MCF 10A (cell line): ENCODE data around the gene IFI27L1. TPM values are rescaled to one million over a fixed set of nuclear protein-coding genes. Genes with fewer than 3 reads are reported as not detected.

Experiments used
- BruUV-seq: library from RNA; stranded (reverse); fragments of 400-500 nt; replicated peaks from 2 replicates; lab custom pipeline; 2021; lab: Mats Ljungman, UMichigan
- CTCF ChIA-PET: fragments of 300-600 bp; sonication (Branson Sonifier 250); formaldehyde crosslinking; extraction: SDS; loops from one replicate; lab custom pipeline; 2021; ENCODE audit warnings: antibody characterized with exemption, inconsistent platforms; lab: Yijun Ruan, JAX
- POLR2A ChIA-PET: fragments of 300-600, 350-650 bp; sonication (Branson Sonifier 250); formaldehyde crosslinking; extraction: SDS; loops from one replicate; lab custom pipeline; 2020; ENCODE audit warnings: antibody characterized with exemption, inconsistent platforms; lab: Yijun Ruan, JAX
- DNase-seq: peaks from one replicate; pipeline ENCODE4 v3.0.0-alpha.2; 2018; ENCODE audit not compliant: unreplicated experiment
- H3K27ac Mint-ChIP-seq: one replicate; pipeline ENCODE4 v1.8.0; 2022; ENCODE audit warnings: mild to moderate bottlenecking, low read depth, mixed read lengths; ENCODE audit not compliant: unreplicated experiment
- H3K27me3 Mint-ChIP-seq: one replicate; pipeline ENCODE4 v1.8.0; 2022; ENCODE audit warnings: mixed read lengths; ENCODE audit not compliant: insufficient read depth, unreplicated experiment
- H3K36me3 Mint-ChIP-seq: one replicate; pipeline ENCODE4 v1.8.0; 2022; ENCODE audit warnings: mild to moderate bottlenecking, moderate library complexity, mixed read lengths; ENCODE audit not compliant: insufficient read depth, unreplicated experiment
- H3K4me1 Mint-ChIP-seq: one replicate; pipeline ENCODE4 v1.8.0; 2022; ENCODE audit warnings: mixed read lengths; ENCODE audit not compliant: insufficient read depth, unreplicated experiment
- H3K4me3 Mint-ChIP-seq: one replicate; pipeline ENCODE4 v1.8.0; 2022; ENCODE audit warnings: mild to moderate bottlenecking, moderate library complexity, mixed read lengths; ENCODE audit not compliant: unreplicated experiment
- H3K9me3 Mint-ChIP-seq: one replicate; pipeline ENCODE4 v1.8.0; 2022; ENCODE audit warnings: mixed read lengths; ENCODE audit not compliant: unreplicated experiment
- CTCF ChIP-seq: fragments of 200-600 bp; IDR thresholded peaks from one replicate; pipeline ENCODE4 v1.8.0; 2022; ENCODE audit warnings: antibody characterized with exemption, mild to moderate bottlenecking; ENCODE audit not compliant: unreplicated experiment
- intact Hi-C: fragments of 100-400 bp; cut with micrococcal nuclease; formaldehyde crosslinking; loops from 2 replicates; pipeline ENCODE4 v1.14.1; 2022
- total RNA-seq: library from RNA; stranded (reverse); gene quantifications from 2 replicates; pipeline ENCODE4 v1.2.3, GENCODE V29; 2022

The IFI27L1 gene
- total RNA-seq, 1 experiment from 2014 or later: 18.4 TPM

GRCh38 chr14:94132285-94132887 is 51.3 kb downstream of the IFI27L1 start:
- no peaks in the 10 kb centered on the region for H3K27me3 Mint-ChIP-seq
- peak; percentile 81 for DNase-seq
- TF ChIP-seq CTCF: peak; percentile 77
- H3K36me3 Mint-ChIP-seq: no peaks in the 10 kb centered on the region
- H3K9me3 Mint-ChIP-seq: peaks cover 9% of the 10 kb centered on the region
- H3K27ac Mint-ChIP-seq: no peak overlapping the region
- H3K4me3 Mint-ChIP-seq: no peak overlapping the region
- no TSS peak for BruUV-seq
- peaks cover 9% of the 10 kb centered on the region for H3K4me1 Mint-ChIP-seq
- intact Hi-C loops: loop anchor here (1.0 to 10.0 kb wide), 2 partner anchors 354 to 552 kb away; no protein-coding TSS in a partner anchor
- ChIA-PET POLR2A (interaction anchor here (0.7 to 1.0 kb wide), 4 partner anchors 36 to 107 kb away, joined by 3 to 10 read pairs (median 3); partner anchors contain the start of genes DDX24 and IFI27L1), CTCF (interaction anchor here (0.6 to 3.6 kb wide), 38 partner anchors 10 to 961 kb away, joined by 3 to 38 read pairs (median 4); partner anchors contain the start of genes IFI27 and PPP4R4)

- CTCF ChIA-PET: interaction anchor here (0.6 kb wide), 1 partner anchor 58 kb away, joined by 3 read pairs; no protein-coding TSS in a partner anchor
- no peaks in the 10 kb centered on the region for H3K36me3 Mint-ChIP-seq
- BruUV-seq: no TSS peak
Observed at GRCh38 chr14:94135476-94135875, 54.4 kb downstream of the IFI27L1 start.

GRCh38 chr14:94136575-94137331 is 55.6 kb downstream of the IFI27L1 start:
- Mint-ChIP-seq H3K36me3 (no peaks in the 10 kb centered on the region), H3K4me1 (no peaks in the 10 kb centered on the region), H3K9me3 (peaks cover 9% of the 10 kb centered on the region), H3K27ac (no peak overlapping the region), H3K27me3 (no peaks in the 10 kb centered on the region), H3K4me3 (no peak overlapping the region)
- CTCF ChIA-PET: interaction anchor here (0.5 to 7.6 kb wide), 67 partner anchors 9 to 700 kb away, joined by 3 to 99 read pairs (median 4); partner anchors contain the start of genes DDX24, IFI27L1, SERPINA1 and SERPINA10
- peak; percentile 82 for DNase-seq
- BruUV-seq: no TSS peak
- TF ChIP-seq CTCF: peak; percentile 94
- POLR2A ChIA-PET: interaction anchor here (0.5 to 1.6 kb wide), 7 partner anchors 25 to 875 kb away, joined by 3 to 9 read pairs (median 4); partner anchors contain the start of genes DDX24 and IFI27L1
- intact Hi-C loops: loop anchor here (1.0 to 10.0 kb wide), 6 partner anchors 45 to 548 kb away; no protein-coding TSS in a partner anchor

More at GRCh38 chr14:94135476-94135875, 54.4 kb downstream of the IFI27L1 start:
- Mint-ChIP-seq H3K4me3 (no peak overlapping the region), H3K4me1 (no peaks in the 10 kb centered on the region), H3K27ac (no peak overlapping the region), H3K9me3 (peaks cover 9% of the 10 kb centered on the region), H3K27me3 (no peaks in the 10 kb centered on the region)
- no peak for DNase-seq
- intact Hi-C loops: loop anchor here (5.0 to 10.0 kb wide), 3 partner anchors 83 to 549 kb away; no protein-coding TSS in a partner anchor
- TF ChIP-seq CTCF: no peak
- POLR2A ChIA-PET: no interaction called here
